HEK293 (cell line): ENCODE data around the gene UBXN4.

Experiments
- CTCF ChIA-PET: fragments of 350-600 bp; formaldehyde crosslinking; extraction: SDS; loops from one replicate; lab custom pipeline; 2021; ENCODE audit warnings: antibody characterized with exemption; lab: Yijun Ruan, JAX
- POLR2A ChIA-PET: fragments of 300-600 bp; formaldehyde crosslinking; extraction: SDS; loops from one replicate; lab custom pipeline; 2020; ENCODE audit warnings: antibody characterized with exemption, inconsistent platforms; lab: Yijun Ruan, JAX
- H3K27ac ChIP-seq: fragments of 200-500 bp; sonication (Bioruptor generic); 2 replicates; pipeline ENCODE4 v1.5.1; 2014; ENCODE audit warnings: low read depth, low read length, control low read depth, inconsistent platforms; ENCODE audit errors: extremely low read depth
- H3K36me3 ChIP-seq, 2 experiments: fragments of 200-500 bp in 1 of 2; sonication (Bioruptor generic) in 1 of 2; 1 replicate in 1 of 2; 2 replicates in 1 of 2; pipeline ENCODE4 v1.5.1; 2014 to 2017; ENCODE audit warnings: inconsistent platforms in 2 of 2, low read length in 2 of 2; ENCODE audit not compliant: control insufficient read depth in 2 of 2, insufficient read depth in 1 of 2
- H3K4me1 ChIP-seq: fragments of 200-500 bp; sonication (Bioruptor generic); 2 replicates; pipeline ENCODE4 v1.5.1; 2014; ENCODE audit warnings: mild to moderate bottlenecking, low read length, inconsistent platforms; ENCODE audit not compliant: control insufficient read depth, insufficient read depth
- H3K4me3 ChIP-seq: 2 replicates; pipeline ENCODE4 v1.5.1; 2011; ENCODE audit warnings: low read depth, mild to moderate bottlenecking, control low read depth, low read length, moderate library complexity
- H3K9me3 ChIP-seq: fragments of 200-500 bp; sonication (Bioruptor generic); 2 replicates; pipeline ENCODE4 v1.5.1; 2014; ENCODE audit warnings: low read depth, low read length, inconsistent platforms; ENCODE audit not compliant: control insufficient read depth, insufficient read depth
- MEIS1 ChIP-seq: sonication (generic); formaldehyde crosslinking; IDR thresholded peaks from 2 replicates; pipeline ENCODE4 v1.8.1; 2022; ENCODE audit warnings: missing genetic modification reagents, mild to moderate bottlenecking, borderline replicate concordance
- SETDB1 ChIP-seq: IDR thresholded peaks from one replicate; pipeline ENCODE4 v1.6.1; 2017; ENCODE audit warnings: mild to moderate bottlenecking, low read length, moderate library complexity, mixed read lengths; ENCODE audit not compliant: insufficient read length
- YY2 ChIP-seq: fragments of 450-650 bp; formaldehyde crosslinking; IDR thresholded peaks from 2 replicates; pipeline ENCODE4 v1.5.1; 2016; ENCODE audit warnings: missing biosample characterization, missing genetic modification characterization
- ZNF114 ChIP-seq: fragments of 450-650 bp; formaldehyde crosslinking; IDR thresholded peaks from 2 replicates; pipeline ENCODE4 v1.5.0; 2017; ENCODE audit warnings: missing biosample characterization, missing genetic modification characterization
- ZNF121 ChIP-seq: fragments of 450-650 bp; formaldehyde crosslinking; IDR thresholded peaks from 2 replicates; pipeline ENCODE4 v1.5.1; 2016; ENCODE audit warnings: missing biosample characterization, missing genetic modification characterization
- ZNF146 ChIP-seq: fragments of 450-650 bp; formaldehyde crosslinking; IDR thresholded peaks from 2 replicates; pipeline ENCODE4 v1.5.1; 2016; ENCODE audit warnings: missing biosample characterization, missing genetic modification characterization
- ZNF221 ChIP-seq: fragments of 450-650 bp; formaldehyde crosslinking; IDR thresholded peaks from 2 replicates; pipeline ENCODE4 v1.5.1; 2017; ENCODE audit warnings: missing biosample characterization, missing genetic modification characterization, borderline replicate concordance
- ZNF366 ChIP-seq: fragments of 450-650 bp; formaldehyde crosslinking; conservative IDR thresholded peaks from 2 replicates; pipeline ENCODE4 v1.5.1; 2016; ENCODE audit warnings: missing biosample characterization, missing genetic modification characterization
- ZNF404 ChIP-seq: fragments of 450-650 bp; formaldehyde crosslinking; IDR thresholded peaks from 2 replicates; pipeline ENCODE4 v1.5.1; 2017; ENCODE audit warnings: missing biosample characterization, missing genetic modification characterization
- ZNF530 ChIP-seq: fragments of 450-650 bp; formaldehyde crosslinking; IDR thresholded peaks from 2 replicates; pipeline ENCODE4 v1.5.1; 2016; ENCODE audit warnings: low read depth, missing biosample characterization, missing genetic modification characterization
- ZNF580 ChIP-seq: fragments of 450-650 bp; formaldehyde crosslinking; IDR thresholded peaks from 2 replicates; pipeline ENCODE4 v1.5.1; 2016; ENCODE audit warnings: missing biosample characterization, missing genetic modification characterization
- ZNF654 ChIP-seq: fragments of 450-650 bp; formaldehyde crosslinking; IDR thresholded peaks from 2 replicates; pipeline ENCODE4 v1.5.1; 2016; ENCODE audit warnings: low read depth, missing biosample characterization, missing genetic modification characterization
- ZNF658 ChIP-seq: fragments of 450-650 bp; formaldehyde crosslinking; IDR thresholded peaks from 2 replicates; pipeline ENCODE4; 2016; ENCODE audit warnings: missing biosample characterization, missing genetic modification characterization
- ZNF664 ChIP-seq: fragments of 450-650 bp; formaldehyde crosslinking; IDR thresholded peaks from 2 replicates; pipeline ENCODE4 v1.5.1; 2016; ENCODE audit warnings: missing biosample characterization, missing genetic modification characterization
- ZNF777 ChIP-seq: fragments of 450-650 bp; formaldehyde crosslinking; IDR thresholded peaks from 2 replicates; pipeline ENCODE4 v1.5.1; 2017; ENCODE audit warnings: missing biosample characterization, missing genetic modification characterization, borderline replicate concordance
- ZNF785 ChIP-seq: fragments of 450-650 bp; formaldehyde crosslinking; IDR thresholded peaks from 2 replicates; pipeline ENCODE4 v1.5.1; 2016; ENCODE audit warnings: missing biosample characterization, missing genetic modification characterization
- ZNF843 ChIP-seq: fragments of 450-650 bp; formaldehyde crosslinking; IDR thresholded peaks from 2 replicates; pipeline ENCODE4 v1.5.1; 2016; ENCODE audit warnings: missing biosample characterization, missing genetic modification characterization
- TF ChIP-seq, protein P1 (sequence below): fragments of 450-650 bp; formaldehyde crosslinking; IDR thresholded peaks from 2 replicates; pipeline ENCODE4 v1.5.1; 2016; ENCODE audit warnings: missing biosample characterization, missing genetic modification characterization
- TF ChIP-seq, protein P2 (sequence below): fragments of 450-650 bp; formaldehyde crosslinking; IDR thresholded peaks from 2 replicates; pipeline ENCODE4 v1.5.1; 2016; ENCODE audit warnings: missing biosample characterization, missing genetic modification characterization
- TF ChIP-seq, protein P3 (sequence below): fragments of 450-650 bp; formaldehyde crosslinking; IDR thresholded peaks from 2 replicates; pipeline ENCODE4 v1.5.1; 2017; ENCODE audit warnings: missing biosample characterization, missing genetic modification characterization

The UBXN4 gene

DNA sequence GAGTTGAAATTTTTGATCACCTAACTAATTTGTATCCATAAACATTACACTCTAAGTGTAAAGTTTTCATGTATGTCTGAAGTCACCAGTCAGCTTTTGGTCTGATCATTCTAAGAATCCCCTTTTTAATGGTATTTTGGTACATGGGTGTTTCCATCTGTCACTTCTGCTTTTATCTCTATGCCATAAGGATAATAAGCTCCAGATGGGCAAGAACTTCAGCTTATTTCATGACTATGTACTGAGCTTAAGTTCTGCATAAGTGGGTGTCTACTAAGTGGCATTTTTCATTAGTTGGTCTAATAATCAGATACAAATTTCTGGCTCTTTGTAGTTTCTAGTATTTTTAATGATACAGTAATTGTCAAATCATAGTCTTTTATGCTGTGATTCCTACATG lies 20.4 kb downstream of the UBXN4 start:
- POLR2A ChIA-PET = no interaction called here
- CTCF ChIA-PET = interaction anchor here (0.6 to 1.9 kb wide), 3 partner anchors 33 to 758 kb away, joined by 3 to 6 read pairs (median 4); no protein-coding TSS in a partner anchor

DNA sequence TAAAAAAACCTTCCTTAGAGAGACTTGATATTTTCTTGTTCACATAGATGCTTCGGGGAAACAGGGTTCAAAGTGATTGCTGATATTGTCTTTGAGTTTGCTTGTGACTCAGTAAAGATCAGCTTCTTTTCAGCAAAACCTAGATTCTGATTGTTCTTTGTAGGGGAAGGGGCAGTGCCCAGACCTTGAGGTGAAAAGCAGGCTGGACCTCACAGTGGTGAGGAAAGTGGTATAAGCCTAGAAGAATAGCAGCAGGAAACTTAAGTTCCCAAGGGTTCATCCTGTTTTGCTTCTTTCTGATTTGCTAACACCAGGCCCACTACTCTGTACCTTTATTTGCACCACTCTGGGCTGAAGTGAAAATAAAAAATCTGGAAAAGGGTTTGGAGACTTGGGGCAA lies 20.9 kb downstream of the UBXN4 start:
- Histone ChIP-seq H3K9me3 (no peaks in the 10 kb centered on the region; the same call in 1 of the 2 replicates), H3K4me3 (no peak overlapping the region), H3K27ac (no peak overlapping the region), H3K4me1 (no peaks in the 10 kb centered on the region), H3K36me3 (peaks cover 83 to 93% of the 10 kb centered on the region in 2 experiments)
- ChIA-PET CTCF (interaction anchor here (1.0 to 1.9 kb wide), 2 partner anchors 35 to 759 kb away, joined by 4 to 6 read pairs; no protein-coding TSS in a partner anchor), POLR2A (no interaction called here)
- no peak for TF ChIP-seq ZNF580
- no peak for TF ChIP-seq ZNF146 (tag by site-specific recombination)
- TF ChIP-seq, protein P1, sequence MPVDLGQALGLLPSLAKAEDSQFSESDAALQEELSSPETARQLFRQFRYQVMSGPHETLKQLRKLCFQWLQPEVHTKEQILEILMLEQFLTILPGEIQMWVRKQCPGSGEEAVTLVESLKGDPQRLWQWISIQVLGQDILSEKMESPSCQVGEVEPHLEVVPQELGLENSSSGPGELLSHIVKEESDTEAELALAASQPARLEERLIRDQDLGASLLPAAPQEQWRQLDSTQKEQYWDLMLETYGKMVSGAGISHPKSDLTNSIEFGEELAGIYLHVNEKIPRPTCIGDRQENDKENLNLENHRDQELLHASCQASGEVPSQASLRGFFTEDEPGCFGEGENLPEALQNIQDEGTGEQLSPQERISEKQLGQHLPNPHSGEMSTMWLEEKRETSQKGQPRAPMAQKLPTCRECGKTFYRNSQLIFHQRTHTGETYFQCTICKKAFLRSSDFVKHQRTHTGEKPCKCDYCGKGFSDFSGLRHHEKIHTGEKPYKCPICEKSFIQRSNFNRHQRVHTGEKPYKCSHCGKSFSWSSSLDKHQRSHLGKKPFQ (tag by site-specific recombination) = no peak
- TF ChIP-seq, protein P2, sequence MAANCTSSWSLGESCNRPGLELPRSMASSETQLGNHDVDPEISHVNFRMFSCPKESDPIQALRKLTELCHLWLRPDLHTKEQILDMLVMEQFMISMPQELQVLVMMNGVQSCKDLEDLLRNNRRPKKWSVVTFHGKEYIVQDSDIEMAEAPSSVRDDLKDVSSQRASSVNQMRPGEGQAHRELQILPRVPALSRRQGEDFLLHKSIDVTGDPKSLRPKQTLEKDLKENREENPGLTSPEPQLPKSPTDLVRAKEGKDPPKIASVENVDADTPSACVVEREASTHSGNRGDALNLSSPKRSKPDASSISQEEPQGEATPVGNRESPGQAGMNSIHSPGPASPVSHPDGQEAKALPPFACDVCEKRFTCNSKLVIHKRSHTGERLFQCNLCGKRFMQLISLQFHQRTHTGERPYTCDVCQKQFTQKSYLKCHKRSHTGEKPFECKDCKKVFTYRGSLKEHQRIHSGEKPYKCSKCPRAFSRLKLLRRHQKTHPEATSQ = no peak
- no peak for TF ChIP-seq MEIS1 (CRISPR knock-in tag)
- TF ChIP-seq ZNF664 = no peak
- no peak for TF ChIP-seq ZNF530 (tag by site-specific recombination)
- TF ChIP-seq ZNF366 (tag by site-specific recombination) = no peak
- TF ChIP-seq, protein P3, sequence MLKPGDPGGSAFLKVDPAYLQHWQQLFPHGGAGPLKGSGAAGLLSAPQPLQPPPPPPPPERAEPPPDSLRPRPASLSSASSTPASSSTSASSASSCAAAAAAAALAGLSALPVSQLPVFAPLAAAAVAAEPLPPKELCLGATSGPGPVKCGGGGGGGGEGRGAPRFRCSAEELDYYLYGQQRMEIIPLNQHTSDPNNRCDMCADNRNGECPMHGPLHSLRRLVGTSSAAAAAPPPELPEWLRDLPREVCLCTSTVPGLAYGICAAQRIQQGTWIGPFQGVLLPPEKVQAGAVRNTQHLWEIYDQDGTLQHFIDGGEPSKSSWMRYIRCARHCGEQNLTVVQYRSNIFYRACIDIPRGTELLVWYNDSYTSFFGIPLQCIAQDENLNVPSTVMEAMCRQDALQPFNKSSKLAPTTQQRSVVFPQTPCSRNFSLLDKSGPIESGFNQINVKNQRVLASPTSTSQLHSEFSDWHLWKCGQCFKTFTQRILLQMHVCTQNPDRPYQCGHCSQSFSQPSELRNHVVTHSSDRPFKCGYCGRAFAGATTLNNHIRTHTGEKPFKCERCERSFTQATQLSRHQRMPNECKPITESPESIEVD (tag by site-specific recombination) = no peak

More for the DNA sequence above, 20.4 kb downstream of the UBXN4 start:
- H3K4me3 ChIP-seq = no peak overlapping the region
- H3K36me3 ChIP-seq = peaks cover 83 to 93% of the 10 kb centered on the region in 2 experiments
- no peaks in the 10 kb centered on the region; the same call in 1 of the 2 replicates for H3K9me3 ChIP-seq
- TF ChIP-seq ZNF121 (tag by site-specific recombination) = no peak
- no peak for TF ChIP-seq SETDB1
- no peak for TF ChIP-seq ZNF221 (tag by site-specific recombination)
- no peak for TF ChIP-seq ZNF658 (tag by site-specific recombination)
- TF ChIP-seq, all 188 proteins: peak for 0
- Histone ChIP-seq H3K27ac (no peak overlapping the region), H3K4me1 (no peaks in the 10 kb centered on the region)

DNA sequence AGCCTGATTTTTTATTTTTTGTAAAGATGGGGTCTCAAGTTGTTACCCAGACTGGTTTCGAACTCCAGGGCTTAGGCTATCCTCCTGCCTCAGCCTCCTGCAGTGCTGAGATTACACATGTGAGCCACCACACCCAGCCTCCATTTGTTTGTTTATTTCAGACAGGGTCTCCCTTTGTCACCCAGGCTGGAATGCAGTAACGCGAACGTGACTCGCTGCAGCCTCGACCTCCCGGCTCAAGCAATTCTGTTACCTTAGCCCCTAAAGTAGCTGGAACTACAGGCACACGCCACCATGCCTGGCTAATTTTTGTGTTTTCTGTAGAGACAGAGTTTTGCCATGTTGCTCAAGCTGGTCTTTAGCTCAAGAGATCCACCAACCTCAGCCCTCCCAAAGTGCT lies 27.2 kb downstream of the UBXN4 start:
- Histone ChIP-seq H3K4me3 (no peak overlapping the region), H3K4me1 (no peaks in the 10 kb centered on the region), H3K27ac (no peak overlapping the region), H3K36me3 (peaks cover 89 to 92% of the 10 kb centered on the region in 2 experiments), H3K9me3 (no peaks in the 10 kb centered on the region)
- TF ChIP-seq ZNF785 = no peak
- no peak for TF ChIP-seq ZNF777 (tag by site-specific recombination)
- no peak for TF ChIP-seq ZNF654 (tag by site-specific recombination)
- no peak for TF ChIP-seq ZNF404 (tag by site-specific recombination)
- no peak for TF ChIP-seq YY2 (tag by site-specific recombination)
- TF ChIP-seq ZNF114 (tag by site-specific recombination) = no peak
- no peak for TF ChIP-seq ZNF843 (tag by site-specific recombination)
- CTCF ChIA-PET = interaction anchor here (2.4 kb wide), 1 partner anchor 29 kb away, joined by 13 read pairs; no protein-coding TSS in a partner anchor
- POLR2A ChIA-PET = interaction anchor here (0.6 kb wide), 1 partner anchor 18 kb away, joined by 3 read pairs; no protein-coding TSS in a partner anchor
